DND-41 (cell line): ENCODE measurements around the gene NTN4.

Source experiments
- CTCF ChIP-seq: IDR thresholded peaks from 2 replicates; pipeline ENCODE4 v1.5.1; 2012; ENCODE audit warnings: borderline replicate concordance, low read length, moderate library complexity, mild to moderate bottlenecking; ENCODE audit not compliant: poor library complexity, severe bottlenecking; ENCODE audit errors: extremely low read depth
- EZH2 ChIP-seq: IDR thresholded peaks from 3 replicates; pipeline ENCODE4 v1.6.1; 2012; ENCODE audit warnings: borderline replicate concordance, low read depth, mild to moderate bottlenecking, moderate library complexity, low read length, inconsistent platforms; ENCODE audit not compliant: severe bottlenecking

- TF ChIP-seq EZH2 = no peak
- TF ChIP-seq CTCF = no peak
Observed at GRCh38 chr12:95672166-95672565, 118.4 kb downstream of the NTN4 start.
